ENCODE measurements around the gene ICE1. TPM values are rescaled to one million over a fixed set of nuclear protein-coding genes. Genes with fewer than 3 reads are reported as not detected.

Gene ICE1
- total and polyA plus RNA-seq, 12 donors, result 4.8 to 20.3 (median 18.6) TPM

DNA sequence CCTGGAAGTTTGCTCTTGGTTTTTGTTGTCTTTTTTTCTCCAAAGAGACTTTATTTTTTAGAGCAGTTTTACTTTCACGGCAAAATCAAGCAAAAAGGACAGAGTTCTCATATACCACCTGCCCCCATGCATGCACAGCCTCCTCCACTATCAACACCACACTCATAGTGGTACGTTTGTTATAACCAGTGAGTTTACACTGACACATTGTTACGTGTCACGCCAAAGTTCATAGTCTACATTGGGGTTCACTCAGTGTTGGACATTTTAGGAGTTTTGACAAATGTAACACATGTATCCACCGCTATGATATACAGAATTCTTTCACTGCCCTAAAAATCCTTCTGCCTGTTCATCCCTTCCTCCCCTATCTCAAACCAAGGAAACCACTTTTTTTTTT lies 7.5 kb upstream of the ICE1 start:
- Histone ChIP-seq H3K27me3 (no peaks in the 10 kb centered on the region), H3K36me3 (no peaks in the 10 kb centered on the region), H3K4me3 (no peak overlapping the region), H3K4me1 (peaks cover 0 to 12% (median 0%) of the 10 kb centered on the region in 9 donors), H3K9me3 (peaks cover 0 to 4% (median 0%) of the 10 kb centered on the region in 11 donors), H3K27ac (no peak overlapping the region)
- ATAC-seq, result no peak
- 84 to 86% methylated on average over 5 of the region's 5 CpGs for WGBS, 2 donors
- no peak for DNase-seq
- intact Hi-C loops (cut with DNase I), result loop anchor here in 6 of 10 donors (5.0 to 10.0 kb wide), 5 partner anchors 270 to 540 kb away; partner anchors contain the start of gene ADAMTS16 (in 4 of the 6)
- TF ChIP-seq CTCF (IDR thresholded peaks at IDR 0.05), result no peak

DNA sequence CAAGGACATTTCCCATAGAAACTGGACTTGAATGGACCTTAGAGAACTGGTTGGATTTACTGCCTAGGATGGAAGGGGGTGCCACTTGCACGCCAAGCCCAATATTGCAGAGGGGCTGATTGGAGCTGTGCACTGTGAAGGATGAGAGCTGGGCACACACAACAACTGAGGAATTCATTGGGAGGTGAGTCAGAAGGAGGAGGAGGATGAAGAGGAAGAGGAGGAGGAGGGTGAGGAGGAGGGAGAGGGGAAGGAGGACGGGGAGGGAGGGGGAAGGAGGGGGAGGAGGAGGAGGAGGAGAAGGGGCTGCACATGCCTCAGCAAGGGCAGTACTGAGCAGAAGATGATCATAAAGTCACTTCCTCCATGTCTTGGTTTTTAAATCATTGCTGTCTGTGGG lies 5.7 kb upstream of the ICE1 start:
- no peak for TF ChIP-seq CTCF (IDR thresholded peaks at IDR 0.05)
- Histone ChIP-seq H3K27me3 (no peaks in the 10 kb centered on the region), H3K27ac (no peak overlapping the region), H3K36me3 (no peaks in the 10 kb centered on the region), H3K9me3 (peaks cover 0 to 4% (median 0%) of the 10 kb centered on the region in 11 donors), H3K4me1 (peaks cover 4 to 21% (median 9%) of the 10 kb centered on the region in 9 donors), H3K4me3 (no peak overlapping the region)
- no peak for ATAC-seq
- intact Hi-C loops (cut with DNase I), result loop anchor here in 5 of 10 donors (5.0 to 10.0 kb wide), 4 partner anchors 272 to 542 kb away; partner anchors contain the start of gene ADAMTS16 (in 4 of the 5)
- no peak for DNase-seq
- 62 to 65% methylated on average over 2 of the region's 2 CpGs for WGBS, 2 donors

DNA sequence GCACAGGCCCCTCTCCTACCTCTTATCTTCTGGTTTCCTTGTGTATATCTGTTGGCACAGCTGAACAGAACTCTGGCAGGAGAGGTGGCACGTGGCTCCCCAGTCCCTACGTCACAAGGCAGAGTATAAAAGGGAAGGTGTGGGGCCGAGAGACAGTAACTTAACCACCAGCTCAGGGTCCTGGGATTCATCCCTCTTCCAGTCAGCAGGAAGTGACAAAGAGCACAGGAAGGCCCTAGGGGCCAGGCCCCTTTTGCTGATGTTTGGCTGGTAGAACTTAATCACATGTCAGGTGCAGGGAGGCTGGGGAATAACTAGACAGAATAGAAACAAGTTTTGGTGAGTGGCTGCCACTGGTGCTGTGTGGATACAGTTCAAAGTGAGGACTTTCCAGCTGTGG lies 4.5 kb upstream of the ICE1 start:
- 60 to 64% methylated on average over 3 of the region's 3 CpGs for WGBS, 2 donors
- DNase-seq (no peak), ATAC-seq (no peak)
- Histone ChIP-seq H3K27ac (no peak overlapping the region), H3K27me3 (no peaks in the 10 kb centered on the region), H3K9me3 (peaks cover 0 to 4% (median 0%) of the 10 kb centered on the region in 11 donors), H3K36me3 (no peaks in the 10 kb centered on the region), H3K4me3 (no peak overlapping the region), H3K4me1 (peaks cover 4 to 22% (median 10%) of the 10 kb centered on the region in 9 donors)
- TF ChIP-seq CTCF (IDR thresholded peaks at IDR 0.05), result no peak
- intact Hi-C loops (cut with DNase I), result loop anchor here in 8 of 10 donors (2.0 to 10.0 kb wide), 7 partner anchors 273 to 543 kb away; partner anchors contain the start of gene ADAMTS16 (in 5 of the 8)

DNA sequence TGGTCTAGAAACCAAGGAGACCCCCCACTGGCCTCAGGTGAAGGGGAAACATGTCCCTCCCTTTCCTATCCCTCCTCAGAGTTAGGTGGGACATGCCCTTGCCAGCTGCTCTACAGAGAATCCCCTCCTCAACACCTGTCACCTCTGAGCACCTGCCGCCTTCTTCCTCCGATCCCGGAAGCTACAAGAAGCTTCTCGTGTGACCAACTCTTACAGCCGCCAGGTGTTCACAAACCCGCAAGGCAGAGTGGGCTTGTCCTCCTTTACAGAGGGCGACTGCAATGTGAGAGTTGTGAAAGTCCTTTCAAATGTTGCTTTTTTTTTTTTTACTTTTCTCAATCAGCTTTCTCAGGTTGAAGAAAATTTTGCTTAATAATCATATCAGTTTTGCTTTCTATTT lies 3.7 kb upstream of the ICE1 start:
- ATAC-seq (no peak), DNase-seq (no peak)
- Histone ChIP-seq H3K27ac (no peak overlapping the region), H3K9me3 (peaks cover 0 to 3% (median 0%) of the 10 kb centered on the region in 11 donors), H3K4me3 (no peak overlapping the region), H3K27me3 (no peaks in the 10 kb centered on the region), H3K36me3 (no peaks in the 10 kb centered on the region), H3K4me1 (peaks cover 7 to 29% (median 17%) of the 10 kb centered on the region in 9 donors)
- no peak for TF ChIP-seq CTCF (IDR thresholded peaks at IDR 0.05)
- intact Hi-C loops (cut with DNase I), result loop anchor here (1.0 to 10.0 kb wide), 8 partner anchors 274 to 544 kb away; partner anchors contain the start of gene ADAMTS16 (in 5 of the 10)
- WGBS, 2 donors, result 90 to 94% methylated on average over 7 of the region's 7 CpGs
